H1 (cell line): ENCODE measurements around the gene SLC6A20.

ENCODE experiments used
- CREB1 ChIP-seq: IDR thresholded peaks from 2 replicates; pipeline ENCODE4 v1.6.1; 2012; ENCODE audit warnings: inconsistent platforms
- EZH2 ChIP-seq: fragments of 200-600 bp; sonication (generic); IDR thresholded peaks from 2 replicates; pipeline ENCODE4 v1.7.1; 2012; ENCODE audit warnings: low read depth, mild to moderate bottlenecking, moderate library complexity, low read length, inconsistent platforms; ENCODE audit not compliant: severe bottlenecking
- FOSL1 ChIP-seq: IDR thresholded peaks from 2 replicates; pipeline ENCODE4 v1.6.1; 2011; ENCODE audit warnings: mild to moderate bottlenecking, low read depth, low read length, moderate library complexity; ENCODE audit not compliant: insufficient read depth
- GTF2F1 ChIP-seq: IDR thresholded peaks from 2 replicates; pipeline ENCODE4 v1.6.1; 2012; ENCODE audit warnings: low read depth, low read length, improper control_type of control experiment, borderline replicate concordance
- POLR2A ChIP-seq, 2 experiments: IDR thresholded peaks; 1 replicate in 1 of 2; 2 replicates in 1 of 2; pipeline ENCODE4 v1.6.1; 2011; ENCODE audit warnings: low read depth in 2 of 2, low read length in 2 of 2, mild to moderate bottlenecking in 2 of 2; ENCODE audit errors: control extremely low read depth in 1 of 2
- RAD21 ChIP-seq, 2 experiments: IDR thresholded peaks in 1 of 2; conservative IDR thresholded peaks in 1 of 2; 2 replicates each; pipeline ENCODE4 v1.6.1; 2011; ENCODE audit warnings: low read depth in 2 of 2, low read length in 2 of 2, improper control_type of control experiment in 1 of 2, inconsistent platforms in 1 of 2, mild to moderate bottlenecking in 1 of 2, moderate library complexity in 1 of 2
- SP1 ChIP-seq: IDR thresholded peaks from 2 replicates; pipeline ENCODE4 v1.6.1; 2011; ENCODE audit warnings: low read depth, low read length
- ZNF274 ChIP-seq: IDR thresholded peaks from 2 replicates; pipeline ENCODE4 v1.7.0; 2012; ENCODE audit warnings: low read length, borderline replicate concordance; ENCODE audit errors: extremely low read depth
- TF ChIP-seq, protein P1 (sequence below), 3 experiments: IDR thresholded peaks; 1 replicate in 2 of 3; 2 replicates in 1 of 3; pipeline versions ENCODE4 v1.5.1 to v1.6.1; 2011; ENCODE audit warnings: low read length in 3 of 3, mild to moderate bottlenecking in 3 of 3, inconsistent platforms in 2 of 3, low read depth in 1 of 3, moderate library complexity in 1 of 3; ENCODE audit not compliant: insufficient read depth in 1 of 3; ENCODE audit errors: control extremely low read depth in 1 of 3
- TF ChIP-seq, protein P2 (sequence below): IDR thresholded peaks from 2 replicates; pipeline ENCODE4 v1.6.1; 2012; ENCODE audit warnings: inconsistent platforms

DNA sequence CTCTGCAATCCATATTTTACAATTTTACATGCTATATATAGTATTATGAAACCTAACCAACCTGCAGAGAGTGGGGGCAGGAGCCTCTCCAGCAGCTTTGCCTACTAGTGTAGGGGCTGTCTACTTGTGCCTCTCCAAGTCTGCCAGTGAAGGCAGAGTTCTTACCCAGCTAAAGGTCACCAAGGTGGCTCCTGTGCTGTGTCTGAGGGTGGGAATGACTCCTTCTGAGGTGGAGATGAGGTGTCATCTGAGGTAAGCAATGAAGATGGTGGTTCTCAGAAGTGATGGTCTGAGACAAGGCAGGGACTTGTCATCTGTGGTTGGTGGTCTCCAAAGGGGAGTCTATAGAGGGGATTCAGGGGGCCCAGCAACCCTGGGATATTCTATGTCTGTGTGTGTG, 59.6 kb downstream of the SLC6A20 start:
- TF ChIP-seq, protein P1, sequence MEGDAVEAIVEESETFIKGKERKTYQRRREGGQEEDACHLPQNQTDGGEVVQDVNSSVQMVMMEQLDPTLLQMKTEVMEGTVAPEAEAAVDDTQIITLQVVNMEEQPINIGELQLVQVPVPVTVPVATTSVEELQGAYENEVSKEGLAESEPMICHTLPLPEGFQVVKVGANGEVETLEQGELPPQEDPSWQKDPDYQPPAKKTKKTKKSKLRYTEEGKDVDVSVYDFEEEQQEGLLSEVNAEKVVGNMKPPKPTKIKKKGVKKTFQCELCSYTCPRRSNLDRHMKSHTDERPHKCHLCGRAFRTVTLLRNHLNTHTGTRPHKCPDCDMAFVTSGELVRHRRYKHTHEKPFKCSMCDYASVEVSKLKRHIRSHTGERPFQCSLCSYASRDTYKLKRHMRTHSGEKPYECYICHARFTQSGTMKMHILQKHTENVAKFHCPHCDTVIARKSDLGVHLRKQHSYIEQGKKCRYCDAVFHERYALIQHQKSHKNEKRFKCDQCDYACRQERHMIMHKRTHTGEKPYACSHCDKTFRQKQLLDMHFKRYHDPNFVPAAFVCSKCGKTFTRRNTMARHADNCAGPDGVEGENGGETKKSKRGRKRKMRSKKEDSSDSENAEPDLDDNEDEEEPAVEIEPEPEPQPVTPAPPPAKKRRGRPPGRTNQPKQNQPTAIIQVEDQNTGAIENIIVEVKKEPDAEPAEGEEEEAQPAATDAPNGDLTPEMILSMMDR (IDR thresholded peaks at IDR 0.05; ENCODE audit: control extremely low read depth in 1 of 3, insufficient read depth in 1 of 3, low read depth in 1 of 3, low read length in 3 of 3) = no peak
- TF ChIP-seq EZH2 (no peak), ZNF274 (no peak), FOSL1 (no peak), RAD21 (IDR thresholded peaks at IDR 0.05 in 1 of 2, conservative IDR thresholded peaks at IDR 0.05 in 1 of 2; ENCODE audit: low read depth in 2 of 2, low read length in 2 of 2) (no peak), POLR2A (IDR thresholded peaks at IDR 0.05; ENCODE audit: control extremely low read depth in 1 of 2, low read depth in 2 of 2, low read length in 2 of 2) (no peak), GTF2F1 (no peak), SP1 (no peak), CREB1 (no peak)
- TF ChIP-seq, protein P2, sequence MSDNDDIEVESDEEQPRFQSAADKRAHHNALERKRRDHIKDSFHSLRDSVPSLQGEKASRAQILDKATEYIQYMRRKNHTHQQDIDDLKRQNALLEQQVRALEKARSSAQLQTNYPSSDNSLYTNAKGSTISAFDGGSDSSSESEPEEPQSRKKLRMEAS = no peak
